GM23338 (cell line): ENCODE results near the gene U2AF1L4. TPM values are rescaled to one million over a fixed set of nuclear protein-coding genes. Genes with fewer than 3 reads are reported as not detected.

ENCODE experiments used
- ATAC-seq: fragments of 200-7000 bp; cut with Tn5 transposase; 3 replicates; pipeline ENCODE4 v1.9.1; 2020
- DNase-seq: peaks from one replicate; pipeline ENCODE4 v3.0.0-alpha.2; 2015; ENCODE audit warnings: low spot score
- H2AFZ ChIP-seq: fragments of 200-600 bp; sonication (generic); 2 replicates; pipeline ENCODE4 v1.8.0; 2016; ENCODE audit warnings: antibody characterized with exemption, mild to moderate bottlenecking, moderate library complexity
- H3F3A ChIP-seq: fragments of 200-600 bp; sonication (generic); replicated peaks from 2 replicates; pipeline ENCODE4 v1.8.0; 2017; ENCODE audit warnings: antibody characterized with exemption, mixed run types, low read depth
- H3K27ac ChIP-seq: fragments of 200-600 bp; sonication (generic); 2 replicates; pipeline ENCODE4 v1.6.1; 2016; ENCODE audit warnings: low read depth
- H3K27me3 ChIP-seq: fragments of 200-600 bp; sonication (generic); 2 replicates; pipeline ENCODE4 v1.8.0; 2016; ENCODE audit warnings: mild to moderate bottlenecking, mixed run types, moderate library complexity; ENCODE audit not compliant: insufficient read depth
- H3K36me3 ChIP-seq: fragments of 200-600 bp; sonication (generic); 2 replicates; pipeline ENCODE4 v1.8.0; 2016; ENCODE audit warnings: mild to moderate bottlenecking; ENCODE audit not compliant: insufficient read depth
- H3K4me1 ChIP-seq: fragments of 200-600 bp; sonication (generic); 2 replicates; pipeline ENCODE4 v1.8.0; 2016; ENCODE audit warnings: mild to moderate bottlenecking, moderate library complexity; ENCODE audit not compliant: insufficient read depth
- H3K4me2 ChIP-seq: fragments of 200-600 bp; sonication (generic); 2 replicates; pipeline ENCODE4 v1.7.1; 2017; ENCODE audit warnings: mixed run types
- H3K4me3 ChIP-seq: fragments of 200-600 bp; sonication (generic); 2 replicates; pipeline ENCODE4 v1.6.1; 2016; ENCODE audit warnings: mixed run types
- H3K79me2 ChIP-seq: fragments of 200-600 bp; sonication (generic); replicated peaks from 2 replicates; pipeline ENCODE4 v1.8.0; 2017; ENCODE audit warnings: mild to moderate bottlenecking; ENCODE audit not compliant: insufficient read depth
- H3K9me2 ChIP-seq: fragments of 200-600 bp; sonication (generic); 2 replicates; pipeline ENCODE4 v1.8.0; 2017; ENCODE audit not compliant: insufficient read depth
- H4K20me1 ChIP-seq: fragments of 200-600 bp; sonication (generic); replicated peaks from 2 replicates; pipeline ENCODE4 v1.8.0; 2017; ENCODE audit warnings: mild to moderate bottlenecking; ENCODE audit not compliant: insufficient read depth
- H3K27ac Mint-ChIP-seq: 2 replicates; pipeline ENCODE4 v1.8.0; 2020; ENCODE audit warnings: inconsistent platforms, mild to moderate bottlenecking, moderate library complexity, mixed read lengths
- H3K27me3 Mint-ChIP-seq: 3 replicates; pipeline ENCODE4 v1.8.0; 2022; ENCODE audit warnings: low read depth, mild to moderate bottlenecking, moderate library complexity, mixed read lengths, inconsistent platforms; ENCODE audit not compliant: insufficient read depth, poor library complexity
- H3K36me3 Mint-ChIP-seq: 3 replicates; pipeline ENCODE4 v1.8.0; 2021; ENCODE audit warnings: low read depth, mild to moderate bottlenecking, inconsistent platforms, moderate library complexity, mixed read lengths
- H3K4me1 Mint-ChIP-seq: 3 replicates; pipeline ENCODE4 v1.8.0; 2020; ENCODE audit warnings: mild to moderate bottlenecking, inconsistent platforms, mixed read lengths
- H3K4me3 Mint-ChIP-seq: 3 replicates; pipeline ENCODE4 v1.8.0; 2021; ENCODE audit warnings: moderate library complexity, mild to moderate bottlenecking, inconsistent platforms, mixed read lengths
- H3K9me3 Mint-ChIP-seq: 3 replicates; pipeline ENCODE4 v1.8.0; 2020; ENCODE audit warnings: moderate library complexity, mild to moderate bottlenecking, inconsistent platforms, mixed read lengths
- CREB1 ChIP-seq: fragments of 250-450 bp; sonication (Bioruptor Pico); IDR thresholded peaks from 2 replicates; pipeline ENCODE4 v1.5.0; 2020; ENCODE audit warnings: low read depth, mild to moderate bottlenecking, moderate library complexity
- CTCF ChIP-seq, 2 experiments: fragments of 200-600 bp in 1 of 2; sonication (generic) in 1 of 2; conservative IDR thresholded peaks; 2 replicates each; pipeline versions ENCODE4 v1.5.1 to v1.6.1; 2016 to 2017; ENCODE audit warnings: antibody characterized with exemption in 2 of 2, low read depth in 2 of 2, mild to moderate bottlenecking in 2 of 2, moderate library complexity in 1 of 2
- ETS1 ChIP-seq: IDR thresholded peaks from 2 replicates; pipeline ENCODE4 v1.6.1; 2016; ENCODE audit warnings: antibody characterized with exemption
- EZH2 ChIP-seq: fragments of 200-600 bp; sonication (generic); IDR thresholded peaks from one replicate; pipeline ENCODE4 v1.8.0; 2017; ENCODE audit warnings: antibody characterized with exemption, mild to moderate bottlenecking, low read depth; ENCODE audit not compliant: unreplicated experiment
- EZH2phosphoT487 ChIP-seq: fragments of 200-600 bp; sonication (generic); IDR thresholded peaks from one replicate; pipeline ENCODE4 v1.8.1; 2018; ENCODE audit warnings: antibody characterized with exemption; ENCODE audit not compliant: unreplicated experiment
- JUNB ChIP-seq: IDR thresholded peaks from one replicate; pipeline ENCODE4 v1.6.1; 2016; ENCODE audit warnings: antibody characterized with exemption; ENCODE audit not compliant: unreplicated experiment
- NANOG ChIP-seq: IDR thresholded peaks from 2 replicates; pipeline ENCODE4 v1.6.1; 2016; ENCODE audit warnings: antibody characterized with exemption, borderline replicate concordance
- POLR2AphosphoS5 ChIP-seq: IDR thresholded peaks from 2 replicates; pipeline ENCODE4 v1.6.1; 2016; ENCODE audit warnings: antibody characterized with exemption, low read depth
- REST ChIP-seq: IDR thresholded peaks from one replicate; pipeline ENCODE4 v1.6.1; 2018; ENCODE audit warnings: antibody characterized with exemption; ENCODE audit not compliant: unreplicated experiment
- STAT1 ChIP-seq: IDR thresholded peaks from one replicate; pipeline ENCODE4 v1.6.1; 2016; ENCODE audit warnings: antibody characterized with exemption; ENCODE audit not compliant: unreplicated experiment
- ZNF114 ChIP-seq: fragments of 250-450 bp; sonication (Bioruptor Pico); IDR thresholded peaks from 2 replicates; pipeline ENCODE4 v1.5.0; 2020; ENCODE audit warnings: mild to moderate bottlenecking, moderate library complexity
- ZNF331 ChIP-seq: fragments of 250-450 bp; sonication (Bioruptor Pico); IDR thresholded peaks from 2 replicates; pipeline ENCODE4 v1.5.0; 2020; ENCODE audit warnings: low read depth, mild to moderate bottlenecking, moderate library complexity
- ZNF462 ChIP-seq: fragments of 250-450 bp; sonication (Bioruptor Pico); IDR thresholded peaks from 2 replicates; pipeline ENCODE4 v1.5.0; 2020; ENCODE audit warnings: mild to moderate bottlenecking, moderate library complexity
- polyA plus RNA-seq: library from polyadenylated mRNA; unstranded; fragments of >200 nt; fragmentation: Nextera tagmentation; extraction: Ambion mirVana; gene quantifications from 2 replicates; pipeline ENCODE4 v1.2.1, GENCODE V29; 2016
- total RNA-seq: library from RNA; depleted of rRNA; stranded (reverse); fragments of >200 nt; shearing (Covaris generic); gene quantifications from 2 replicates; pipeline ENCODE4 v1.2.3, GENCODE V29; 2014

The U2AF1L4 gene
- total and polyA plus RNA-seq, 2 experiments from 2014 or later = 13.1 to 23.7 TPM

DNA sequence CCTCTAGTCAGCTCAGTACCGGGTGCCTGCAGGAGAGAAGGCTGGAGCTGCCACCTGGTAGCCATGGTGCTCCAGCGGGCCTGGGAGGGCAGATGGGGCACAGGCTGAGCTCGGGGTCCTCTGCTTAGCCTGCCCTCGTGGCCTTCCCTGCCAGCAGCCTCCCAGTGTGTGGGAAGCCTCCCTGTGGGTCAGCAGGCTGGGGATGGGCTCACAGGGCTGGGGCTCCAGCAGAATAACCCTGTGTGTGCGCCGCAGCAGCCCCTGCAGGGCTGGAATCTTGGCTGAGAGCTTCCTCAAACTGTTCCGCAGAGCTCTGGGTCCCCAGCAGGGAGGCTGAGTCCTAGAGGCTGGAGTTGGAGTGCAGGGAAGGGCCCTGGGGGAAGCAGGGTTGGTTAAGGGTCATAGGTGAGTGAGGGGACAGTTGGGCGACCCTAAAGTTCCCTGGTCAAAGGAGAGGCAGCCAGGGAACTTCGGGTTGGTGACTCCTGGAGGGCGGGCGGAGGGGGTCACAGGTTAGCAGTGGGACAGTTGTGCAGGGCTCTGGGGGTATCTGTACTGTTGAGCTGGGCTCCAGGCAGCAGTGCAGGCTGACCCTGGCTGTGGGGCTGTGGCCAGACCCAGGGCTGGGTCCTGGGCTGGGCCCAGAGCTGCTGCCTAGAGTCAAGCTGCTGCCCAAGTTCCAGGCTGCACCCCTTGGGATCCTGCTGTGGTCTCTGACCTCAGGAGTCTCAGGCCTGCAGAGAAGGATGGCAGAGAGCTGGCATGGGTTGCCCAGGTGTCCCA is 44.2 kb upstream of the U2AF1L4 start:
- H3K9me2 ChIP-seq = no peaks in the 10 kb centered on the region
- no peaks in the 10 kb centered on the region for H3K9me3 Mint-ChIP-seq
- peaks cover 5% of the 10 kb centered on the region; the same call in 1 of the 2 replicates for H3K4me1 ChIP-seq
- no peaks in the 10 kb centered on the region for H3K79me2 ChIP-seq
- H3K27me3 ChIP-seq = no peaks in the 10 kb centered on the region
- H3K36me3 Mint-ChIP-seq = no peaks in the 10 kb centered on the region
- H3F3A ChIP-seq = 0 out of 2 replicates have a peak, but pooled peaks cover 4% of the 10 kb centered on the region
- TF ChIP-seq CREB1 (no peak), EZH2phosphoT487 (no peak), EZH2 (no peak), POLR2AphosphoS5 (no peak), ZNF331 (CRISPR knock-in tag) (no peak), ZNF462 (no peak), CTCF (conservative IDR thresholded peaks at IDR 0.05; ENCODE audit: low read depth in 2 of 2) (no peak), STAT1 (no peak), ETS1 (no peak), NANOG (no peak), JUNB (no peak), REST (no peak), ZNF114 (CRISPR knock-in tag) (no peak)
- peaks cover 15% of the 10 kb centered on the region for H3K4me1 Mint-ChIP-seq
- no peak overlapping the region for H3K4me2 ChIP-seq
- no peak overlapping the region for H2AFZ ChIP-seq
- H3K27ac Mint-ChIP-seq = no peak overlapping the region
- no peaks in the 10 kb centered on the region for H3K36me3 ChIP-seq
- H4K20me1 ChIP-seq = no peaks in the 10 kb centered on the region
- DNase-seq (no peak), ATAC-seq (no peak)
- H3K27ac ChIP-seq = no peak overlapping the region
- no peak overlapping the region for H3K4me3 Mint-ChIP-seq
- H3K27me3 Mint-ChIP-seq = peaks cover 20% of the 10 kb centered on the region
- no peak overlapping the region for H3K4me3 ChIP-seq
